Vagina (tissue), 2 donors: ENCODE results near the gene RYR3.

Experiments used
- POLR2A ChIP-seq, 2 donors: fragments of 450-650 bp; IDR thresholded peaks; one replicate each; pipeline ENCODE4 v1.6.1; 2017; ENCODE audit warnings: antibody characterized with exemption in 2 of 2, mild to moderate bottlenecking in 2 of 2, moderate library complexity in 2 of 2
- TF ChIP-seq, protein P1 (sequence below), 3 experiments: fragments of 450-650 bp in 2 of 3; fragments of 200-600 bp in 1 of 3; sonication (generic) in 1 of 3; IDR thresholded peaks; one replicate each; pipeline ENCODE4 v1.5.1; 2017 to 2019; ENCODE audit warnings: antibody characterized with exemption in 3 of 3, mild to moderate bottlenecking in 2 of 3, moderate library complexity in 2 of 3

- TF ChIP-seq, protein P1, sequence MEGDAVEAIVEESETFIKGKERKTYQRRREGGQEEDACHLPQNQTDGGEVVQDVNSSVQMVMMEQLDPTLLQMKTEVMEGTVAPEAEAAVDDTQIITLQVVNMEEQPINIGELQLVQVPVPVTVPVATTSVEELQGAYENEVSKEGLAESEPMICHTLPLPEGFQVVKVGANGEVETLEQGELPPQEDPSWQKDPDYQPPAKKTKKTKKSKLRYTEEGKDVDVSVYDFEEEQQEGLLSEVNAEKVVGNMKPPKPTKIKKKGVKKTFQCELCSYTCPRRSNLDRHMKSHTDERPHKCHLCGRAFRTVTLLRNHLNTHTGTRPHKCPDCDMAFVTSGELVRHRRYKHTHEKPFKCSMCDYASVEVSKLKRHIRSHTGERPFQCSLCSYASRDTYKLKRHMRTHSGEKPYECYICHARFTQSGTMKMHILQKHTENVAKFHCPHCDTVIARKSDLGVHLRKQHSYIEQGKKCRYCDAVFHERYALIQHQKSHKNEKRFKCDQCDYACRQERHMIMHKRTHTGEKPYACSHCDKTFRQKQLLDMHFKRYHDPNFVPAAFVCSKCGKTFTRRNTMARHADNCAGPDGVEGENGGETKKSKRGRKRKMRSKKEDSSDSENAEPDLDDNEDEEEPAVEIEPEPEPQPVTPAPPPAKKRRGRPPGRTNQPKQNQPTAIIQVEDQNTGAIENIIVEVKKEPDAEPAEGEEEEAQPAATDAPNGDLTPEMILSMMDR (IDR thresholded peaks at IDR 0.05) = no peak
- no peak for TF ChIP-seq POLR2A (IDR thresholded peaks at IDR 0.05)
Measured at GRCh38 chr15:33581032-33581431, 270.3 kb downstream of the RYR3 start.
